ENCODE measurements around the gene SLC39A6. TPM values are rescaled to one million over a fixed set of nuclear protein-coding genes. Genes with fewer than 3 reads are reported as not detected.

The SLC39A6 gene
- total RNA-seq, 1 donor from 2014 or later = 35.5 TPM

GRCh38 chr18:36141576-36141975 lies 12.4 kb upstream of the SLC39A6 start:
- H3K4me3 ChIP-seq (ENCODE audit: low read length in 3 of 3) = no peak overlapping the region
- H3K36me3 ChIP-seq (ENCODE audit: control insufficient read depth in 3 of 3, insufficient read depth in 3 of 3, low read length in 3 of 3) = peaks cover 22 to 71% (median 53%) of the 10 kb centered on the region in 3 donors
- no peaks in the 10 kb centered on the region for H3K27me3 ChIP-seq (ENCODE audit: control insufficient read depth in 3 of 3, insufficient read depth in 3 of 3, low read length in 3 of 3)
- H3K9me3 ChIP-seq (ENCODE audit: control insufficient read depth in 3 of 3, low read length in 3 of 3) = no peaks in the 10 kb centered on the region
- H3K4me1 ChIP-seq (ENCODE audit: control insufficient read depth in 3 of 3, insufficient read depth in 3 of 3, low read length in 3 of 3) = no peaks in the 10 kb centered on the region
- no peak overlapping the region for H3K9ac ChIP-seq (ENCODE audit: low read depth in 1 of 3, low read length in 3 of 3)
- H3K27ac ChIP-seq (ENCODE audit: low read depth, low read length) = no peak overlapping the region

- Histone ChIP-seq H3K27me3 (ENCODE audit: control insufficient read depth in 3 of 3, insufficient read depth in 3 of 3, low read length in 3 of 3) (no peaks in the 10 kb centered on the region), H3K27ac (ENCODE audit: low read depth, low read length) (no peak overlapping the region), H3K4me3 (ENCODE audit: low read length in 3 of 3) (no peak overlapping the region), H3K9me3 (ENCODE audit: control insufficient read depth in 3 of 3, low read length in 3 of 3) (no peaks in the 10 kb centered on the region), H3K9ac (ENCODE audit: low read depth in 1 of 3, low read length in 3 of 3) (no peak overlapping the region), H3K4me1 (ENCODE audit: control insufficient read depth in 3 of 3, insufficient read depth in 3 of 3, low read length in 3 of 3) (no peaks in the 10 kb centered on the region), H3K36me3 (ENCODE audit: control insufficient read depth in 3 of 3, insufficient read depth in 3 of 3, low read length in 3 of 3) (peaks cover 15 to 51% (median 39%) of the 10 kb centered on the region in 3 donors)
These were observed 10.1 kb upstream of the SLC39A6 start for GRCh38 chr18:36139245-36139644.

DNA sequence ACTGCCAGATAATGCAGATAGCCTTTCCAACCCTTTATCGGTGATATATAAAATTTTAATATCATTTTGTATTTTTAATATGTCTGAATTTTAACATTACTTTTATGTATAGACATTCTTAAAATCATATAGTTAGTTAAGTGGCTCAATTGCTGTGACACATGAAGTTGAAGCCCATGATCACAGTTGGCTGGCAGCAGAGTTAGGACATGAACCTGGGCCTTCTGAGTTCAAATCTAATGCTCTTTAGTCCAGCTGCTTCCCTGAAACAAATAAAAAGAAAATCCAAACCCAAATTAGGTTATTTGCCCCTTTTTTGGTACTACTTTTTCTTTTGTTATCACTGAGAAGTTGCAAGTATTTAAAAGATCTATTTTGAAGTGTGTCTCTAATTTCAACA lies 6.1 kb upstream of the SLC39A6 start:
- Histone ChIP-seq H3K4me1 (ENCODE audit: control insufficient read depth in 3 of 3, insufficient read depth in 3 of 3, low read length in 3 of 3) (peaks cover 6 to 16% (median 9%) of the 10 kb centered on the region in 3 donors), H3K9ac (ENCODE audit: low read depth in 1 of 3, low read length in 3 of 3) (no peak overlapping the region), H3K36me3 (ENCODE audit: control insufficient read depth in 3 of 3, insufficient read depth in 3 of 3, low read length in 3 of 3) (peaks cover 15 to 30% (median 21%) of the 10 kb centered on the region in 3 donors), H3K27me3 (ENCODE audit: control insufficient read depth in 3 of 3, insufficient read depth in 3 of 3, low read length in 3 of 3) (no peaks in the 10 kb centered on the region), H3K4me3 (ENCODE audit: low read length in 3 of 3) (no peak overlapping the region), H3K9me3 (ENCODE audit: control insufficient read depth in 3 of 3, low read length in 3 of 3) (no peaks in the 10 kb centered on the region), H3K27ac (ENCODE audit: low read depth, low read length) (no peak overlapping the region)

DNA sequence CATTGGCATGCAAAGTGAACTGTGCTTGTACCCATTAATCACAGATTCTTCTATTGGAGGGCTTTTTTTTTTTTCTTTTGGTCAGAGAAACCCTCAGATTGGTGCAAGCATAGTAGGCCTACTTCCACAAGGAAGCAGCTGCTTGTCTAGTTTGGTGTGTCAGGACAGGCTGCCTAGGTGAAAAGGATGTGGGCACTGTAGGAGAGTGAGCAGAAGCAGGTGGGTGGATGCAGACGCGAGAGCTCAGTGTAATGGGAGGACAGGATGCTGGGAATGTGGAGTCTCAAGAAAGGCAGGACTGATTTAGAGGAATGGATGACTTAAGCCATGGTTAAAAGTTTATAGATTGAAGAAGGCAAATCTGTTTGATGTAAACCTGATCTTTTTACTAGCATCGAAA lies 3.6 kb upstream of the SLC39A6 start:
- peaks cover 13 to 25% (median 14%) of the 10 kb centered on the region in 3 donors for H3K4me1 ChIP-seq (ENCODE audit: control insufficient read depth in 3 of 3, insufficient read depth in 3 of 3, low read length in 3 of 3)
- no peaks in the 10 kb centered on the region for H3K27me3 ChIP-seq (ENCODE audit: control insufficient read depth in 3 of 3, insufficient read depth in 3 of 3, low read length in 3 of 3)
- no peak overlapping the region for H3K4me3 ChIP-seq (ENCODE audit: low read length in 3 of 3)
- H3K36me3 ChIP-seq (ENCODE audit: control insufficient read depth in 3 of 3, insufficient read depth in 3 of 3, low read length in 3 of 3) = peaks cover 4 to 14% (median 6%) of the 10 kb centered on the region in 3 donors
- H3K9me3 ChIP-seq (ENCODE audit: control insufficient read depth in 3 of 3, low read length in 3 of 3) = no peaks in the 10 kb centered on the region
- no peak overlapping the region for H3K27ac ChIP-seq (ENCODE audit: low read depth, low read length)
- H3K9ac ChIP-seq (ENCODE audit: low read depth in 1 of 3, low read length in 3 of 3) = no peak overlapping the region

GRCh38 chr18:36131692-36132483 lies 2.7 kb upstream of the SLC39A6 start:
- Histone ChIP-seq H3K9ac (ENCODE audit: low read depth in 1 of 3, low read length in 3 of 3) (no peak overlapping the region), H3K4me1 (ENCODE audit: control insufficient read depth in 3 of 3, insufficient read depth in 3 of 3, low read length in 3 of 3) (peaks cover 13 to 26% (median 14%) of the 10 kb centered on the region in 3 donors), H3K9me3 (ENCODE audit: control insufficient read depth in 3 of 3, low read length in 3 of 3) (no peaks in the 10 kb centered on the region), H3K4me3 (ENCODE audit: low read length in 3 of 3) (peak overlapping the region in 1 of 3 donors; percentile 99), H3K36me3 (ENCODE audit: control insufficient read depth in 3 of 3, insufficient read depth in 3 of 3, low read length in 3 of 3) (peaks cover 3 to 9% (median 6%) of the 10 kb centered on the region in 3 donors), H3K27ac (ENCODE audit: low read depth, low read length) (no peak overlapping the region), H3K27me3 (ENCODE audit: control insufficient read depth in 3 of 3, insufficient read depth in 3 of 3, low read length in 3 of 3) (no peaks in the 10 kb centered on the region)

GRCh38 chr18:36130883-36131653 lies 1.9 kb upstream of the SLC39A6 start:
- Histone ChIP-seq H3K27me3 (ENCODE audit: control insufficient read depth in 3 of 3, insufficient read depth in 3 of 3, low read length in 3 of 3) (no peaks in the 10 kb centered on the region), H3K36me3 (ENCODE audit: control insufficient read depth in 3 of 3, insufficient read depth in 3 of 3, low read length in 3 of 3) (peaks cover 5 to 11% (median 6%) of the 10 kb centered on the region in 3 donors), H3K27ac (ENCODE audit: low read depth, low read length) (no peak overlapping the region), H3K9ac (ENCODE audit: low read depth in 1 of 3, low read length in 3 of 3) (peak overlapping the region; percentile 96 to 100 (median 99)), H3K4me1 (ENCODE audit: control insufficient read depth in 3 of 3, insufficient read depth in 3 of 3, low read length in 3 of 3) (peaks cover 13 to 26% (median 14%) of the 10 kb centered on the region in 3 donors), H3K4me3 (ENCODE audit: low read length in 3 of 3) (peak overlapping the region; percentile 97 to 99 (median 99)), H3K9me3 (ENCODE audit: control insufficient read depth in 3 of 3, low read length in 3 of 3) (no peaks in the 10 kb centered on the region)

DNA sequence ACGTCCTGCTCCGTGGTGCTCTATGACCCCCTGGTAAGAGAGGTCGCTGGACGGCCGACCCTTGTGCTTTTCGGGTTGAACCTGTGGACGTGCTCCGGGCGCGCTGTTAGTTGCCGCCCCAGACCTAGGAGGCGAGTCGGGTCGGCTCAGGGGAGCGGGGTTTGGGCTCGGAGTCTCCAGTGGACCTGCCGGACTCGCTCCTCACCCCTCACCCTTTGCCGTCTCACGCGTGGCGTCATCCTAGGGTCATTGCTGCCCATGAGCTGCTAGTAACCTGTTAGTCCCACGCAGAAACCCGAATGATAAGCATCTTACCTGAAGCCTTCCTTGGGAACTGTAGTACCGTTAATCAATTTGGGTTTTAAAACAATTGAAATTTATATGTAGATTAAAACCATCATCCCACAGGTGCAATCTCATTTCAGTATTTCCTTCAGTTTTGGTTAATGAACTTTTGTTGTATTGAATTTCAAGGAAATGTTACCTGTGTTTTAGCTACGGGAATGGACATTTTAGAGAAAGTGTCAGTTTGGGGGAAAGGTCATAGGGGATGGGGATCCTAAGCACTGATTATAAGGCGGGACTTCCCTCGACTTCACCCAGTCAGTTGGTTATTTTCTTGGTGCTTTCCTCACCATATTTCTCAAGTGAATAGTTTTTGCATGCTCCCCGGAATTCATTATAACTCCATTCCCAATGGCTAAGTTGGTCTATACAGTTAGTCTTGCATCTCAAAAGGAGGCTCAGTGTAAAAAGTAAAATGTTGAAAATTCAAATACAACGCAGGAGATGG lies 1.1 kb upstream of the SLC39A6 start:
- Histone ChIP-seq H3K27ac (ENCODE audit: low read depth, low read length) (peak overlapping the region; percentile 96), H3K36me3 (ENCODE audit: control insufficient read depth in 3 of 3, insufficient read depth in 3 of 3, low read length in 3 of 3) (peaks cover 6 to 8% (median 8%) of the 10 kb centered on the region in 3 donors), H3K9me3 (ENCODE audit: control insufficient read depth in 3 of 3, low read length in 3 of 3) (no peaks in the 10 kb centered on the region), H3K27me3 (ENCODE audit: control insufficient read depth in 3 of 3, insufficient read depth in 3 of 3, low read length in 3 of 3) (no peaks in the 10 kb centered on the region), H3K4me3 (ENCODE audit: low read length in 3 of 3) (peak overlapping the region; percentile 97 to 99 (median 99)), H3K9ac (ENCODE audit: low read depth in 1 of 3, low read length in 3 of 3) (peak overlapping the region; percentile 96 to 100 (median 99)), H3K4me1 (ENCODE audit: control insufficient read depth in 3 of 3, insufficient read depth in 3 of 3, low read length in 3 of 3) (peaks cover 13 to 26% (median 14%) of the 10 kb centered on the region in 3 donors)

DNA sequence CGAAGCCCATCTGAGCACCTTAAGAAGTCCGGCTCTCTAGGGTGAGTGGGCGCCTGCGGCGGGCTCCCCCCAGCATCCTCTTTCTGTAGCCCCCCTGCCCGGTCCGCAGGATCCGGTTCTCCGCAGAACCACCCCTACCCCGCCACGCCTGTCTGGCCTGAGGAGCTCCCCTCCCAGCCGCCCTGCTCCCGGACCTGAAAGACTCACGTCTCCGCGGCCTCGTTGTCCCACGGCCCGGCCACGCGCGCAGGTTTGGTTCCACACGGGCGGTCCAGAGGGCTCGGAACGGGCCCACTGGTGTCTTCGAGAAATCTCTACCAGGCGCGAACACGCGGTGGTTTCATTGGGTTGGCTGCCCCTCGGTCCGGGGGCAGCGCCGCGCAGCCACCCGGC lies 237 bp downstream of the SLC39A6 start:
- Histone ChIP-seq H3K9ac (ENCODE audit: low read depth in 1 of 3, low read length in 3 of 3) (peak overlapping the region; percentile 96 to 100 (median 99)), H3K27ac (ENCODE audit: low read depth, low read length) (peak overlapping the region; percentile 96), H3K9me3 (ENCODE audit: control insufficient read depth in 3 of 3, low read length in 3 of 3) (no peaks in the 10 kb centered on the region), H3K36me3 (ENCODE audit: control insufficient read depth in 3 of 3, insufficient read depth in 3 of 3, low read length in 3 of 3) (peaks cover 4 to 16% (median 6%) of the 10 kb centered on the region in 3 donors), H3K4me3 (ENCODE audit: low read length in 3 of 3) (peak overlapping the region; percentile 97 to 99 (median 99)), H3K27me3 (ENCODE audit: control insufficient read depth in 3 of 3, insufficient read depth in 3 of 3, low read length in 3 of 3) (no peaks in the 10 kb centered on the region), H3K4me1 (ENCODE audit: control insufficient read depth in 3 of 3, insufficient read depth in 3 of 3, low read length in 3 of 3) (peaks cover 13 to 26% (median 14%) of the 10 kb centered on the region in 3 donors)

- no peak overlapping the region for H3K27ac ChIP-seq (ENCODE audit: low read depth, low read length)
- no peaks in the 10 kb centered on the region for H3K9me3 ChIP-seq (ENCODE audit: control insufficient read depth in 3 of 3, low read length in 3 of 3)
- H3K9ac ChIP-seq (ENCODE audit: low read depth in 1 of 3, low read length in 3 of 3) = peak overlapping the region; percentile 96 to 100 (median 99)
- no peaks in the 10 kb centered on the region for H3K27me3 ChIP-seq (ENCODE audit: control insufficient read depth in 3 of 3, insufficient read depth in 3 of 3, low read length in 3 of 3)
- H3K4me3 ChIP-seq (ENCODE audit: low read length in 3 of 3) = peak overlapping the region; percentile 97 to 99 (median 99)
- peaks cover 6 to 18% (median 6%) of the 10 kb centered on the region in 3 donors for H3K36me3 ChIP-seq (ENCODE audit: control insufficient read depth in 3 of 3, insufficient read depth in 3 of 3, low read length in 3 of 3)
- peaks cover 13 to 26% (median 14%) of the 10 kb centered on the region in 3 donors for H3K4me1 ChIP-seq (ENCODE audit: control insufficient read depth in 3 of 3, insufficient read depth in 3 of 3, low read length in 3 of 3)
These were observed 640 bp downstream of the SLC39A6 start for GRCh38 chr18:36128530-36128870.
